NCI-H526 (cell line): ENCODE measurements around the gene SENP2.
"Not testable (repeated sequence)": the region's sequence is repeated elsewhere in the genome, so short reads cannot be mapped to it uniquely, and the experiment has no call there.

Experiments
- DNase-seq, 2 experiments: peaks; one replicate each; lab custom pipeline; 2025; lab: John Stamatoyannopoulos, UW

Gene SENP2

DNA sequence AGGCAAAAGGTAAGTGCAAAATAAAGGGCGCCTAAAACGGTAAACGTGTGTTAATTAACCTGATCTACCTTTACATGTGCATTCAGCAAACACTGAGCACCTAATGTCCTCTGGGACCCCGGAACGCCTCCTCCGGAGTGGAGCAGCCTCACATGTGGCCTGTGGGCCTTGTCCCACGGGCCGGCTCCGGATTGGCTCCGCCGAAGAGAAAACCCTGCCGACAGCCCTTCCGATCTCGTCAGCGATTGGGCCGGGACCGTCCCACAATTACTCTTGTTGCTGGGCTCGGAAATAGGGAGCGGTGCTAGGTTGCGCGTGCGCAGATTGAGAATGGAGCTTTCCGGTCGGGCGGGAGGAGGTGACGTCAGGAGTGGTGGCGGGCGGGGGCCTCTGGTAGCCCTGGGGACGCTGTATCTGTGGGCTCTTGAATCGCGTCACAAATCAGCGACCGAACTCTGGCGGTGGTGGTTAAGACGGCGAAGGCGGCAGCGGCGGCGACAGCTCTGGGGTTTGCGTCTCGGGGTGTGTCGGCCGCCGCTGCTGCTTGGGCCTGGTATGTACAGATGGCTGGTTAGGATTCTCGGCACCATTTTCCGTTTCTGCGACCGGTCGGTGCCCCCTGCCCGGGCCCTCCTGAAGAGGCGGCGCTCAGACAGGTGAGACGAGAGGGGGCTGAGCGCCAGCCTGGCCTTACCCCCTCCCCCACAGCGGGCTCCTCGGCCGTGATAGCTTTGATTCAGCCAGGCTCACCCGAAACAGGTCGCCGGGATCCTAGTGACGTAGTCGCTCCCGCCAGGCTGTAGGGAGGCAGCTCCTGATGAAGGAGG is at the start of gene SENP2:
Gene SENP2, plus strand, starts transcription at position 437 of the 827 bp plus-strand sequence. Its CDS starts 119 bp downstream, at position 556.
- peak; percentile 99 for DNase-seq

- DNase-seq: no peak
Observed at GRCh38 chr3:185537369-185537970, 48.6 kb upstream of the SENP2 start.

- DNase-seq: no peak
Observed at GRCh38 chr3:185539934-185540333, 46.2 kb upstream of the SENP2 start.

GRCh38 chr3:185540695-185541094 is 45.4 kb upstream of the SENP2 start:
- no peak for DNase-seq

GRCh38 chr3:185549122-185549521 is 37.0 kb upstream of the SENP2 start:
- no peak for DNase-seq

- DNase-seq: no peak
Observed at GRCh38 chr3:185549651-185550111, 36.4 kb upstream of the SENP2 start.

GRCh38 chr3:185552358-185552877 is 33.7 kb upstream of the SENP2 start, which contains the start of gene LIPH:
TSS of gene LIPH (minus strand) at chr3:185552588. CDS start at chr3:185552471, 117 bp downstream.
- DNase-seq: peak in 1 of 2 experiments; percentile 25

DNA sequence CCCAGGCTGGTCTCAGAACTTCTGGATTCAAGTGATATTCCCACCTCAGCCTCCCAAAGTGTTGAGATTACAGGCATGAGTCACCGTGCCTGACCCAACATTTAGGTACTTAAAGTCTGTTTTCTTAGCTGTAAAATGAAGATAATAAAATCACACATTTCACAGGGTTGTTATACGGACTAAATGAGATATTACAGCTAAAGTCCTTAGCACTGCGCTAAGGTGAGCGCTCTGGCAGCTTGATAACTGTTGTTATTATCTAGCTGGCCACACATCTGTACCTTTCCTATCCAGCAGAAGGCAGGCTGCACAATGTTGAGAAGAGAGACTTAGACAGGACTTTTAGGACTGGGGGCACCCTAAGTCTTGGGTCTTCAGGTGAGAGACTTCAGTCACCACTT is 31.0 kb upstream of the SENP2 start:
- no peak for DNase-seq

GRCh38 chr3:185555860-185556347 is 30.2 kb upstream of the SENP2 start:
- no peak for DNase-seq

GRCh38 chr3:185556640-185557039 is 29.5 kb upstream of the SENP2 start:
- not testable (repeated sequence) for DNase-seq

DNA sequence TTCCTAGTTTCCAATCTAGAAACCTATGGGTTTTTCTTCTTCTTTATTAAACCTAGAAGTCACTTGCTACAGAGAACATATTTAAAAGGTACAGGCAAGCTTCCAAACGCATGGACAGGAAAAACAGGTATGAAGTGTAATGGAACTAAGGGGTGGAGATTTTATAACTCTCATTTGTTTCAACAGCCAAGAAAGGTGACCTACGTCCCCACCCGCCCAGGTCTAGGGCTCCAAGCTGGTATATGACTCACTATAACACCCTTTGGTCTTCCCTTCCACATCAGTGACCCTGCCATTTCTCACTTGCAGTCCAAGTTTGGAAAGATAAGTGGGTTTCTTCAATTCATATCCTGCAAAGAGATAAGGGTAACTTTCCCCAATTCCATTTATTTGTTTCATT is 27.7 kb upstream of the SENP2 start:
- DNase-seq: peak in 1 of 2 experiments; percentile 21

GRCh38 chr3:185559706-185560090 is 26.4 kb upstream of the SENP2 start:
- DNase-seq: no peak

GRCh38 chr3:185560676-185561075 is 25.4 kb upstream of the SENP2 start:
- DNase-seq: peak in 1 of 2 experiments; percentile 14

DNA sequence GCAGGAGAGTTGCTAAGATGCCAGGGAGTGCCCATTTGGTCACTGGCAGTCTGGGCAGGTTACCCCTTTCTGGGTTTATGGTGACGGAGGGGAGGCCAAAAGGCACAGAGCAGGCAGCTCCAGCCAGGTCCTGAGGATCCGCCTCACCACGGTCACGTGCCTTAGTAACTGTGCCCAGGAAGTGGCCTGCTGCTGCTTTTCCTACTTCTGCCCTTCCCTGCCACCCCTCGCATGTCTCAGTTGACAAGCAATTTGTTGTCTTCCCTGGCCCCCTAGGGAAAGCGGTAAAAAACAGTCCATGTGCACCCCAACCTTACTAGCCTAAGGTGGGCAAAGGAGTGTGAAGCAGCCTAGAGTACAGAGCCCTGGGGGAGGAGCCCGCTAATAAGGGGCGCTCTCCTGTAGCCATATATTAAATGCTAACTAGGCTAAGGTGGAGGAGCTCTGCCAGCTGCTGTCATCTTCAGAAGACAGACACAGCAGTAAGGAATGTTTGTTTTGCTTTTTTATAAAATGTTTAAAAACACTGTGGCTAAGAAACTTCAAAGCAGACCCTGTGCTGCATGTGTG is 24.6 kb upstream of the SENP2 start:
- no peak for DNase-seq

GRCh38 chr3:185561958-185562357 is 24.1 kb upstream of the SENP2 start:
- DNase-seq: no peak

- DNase-seq: no peak
Observed at GRCh38 chr3:185572183-185572582, 13.9 kb upstream of the SENP2 start.

DNA sequence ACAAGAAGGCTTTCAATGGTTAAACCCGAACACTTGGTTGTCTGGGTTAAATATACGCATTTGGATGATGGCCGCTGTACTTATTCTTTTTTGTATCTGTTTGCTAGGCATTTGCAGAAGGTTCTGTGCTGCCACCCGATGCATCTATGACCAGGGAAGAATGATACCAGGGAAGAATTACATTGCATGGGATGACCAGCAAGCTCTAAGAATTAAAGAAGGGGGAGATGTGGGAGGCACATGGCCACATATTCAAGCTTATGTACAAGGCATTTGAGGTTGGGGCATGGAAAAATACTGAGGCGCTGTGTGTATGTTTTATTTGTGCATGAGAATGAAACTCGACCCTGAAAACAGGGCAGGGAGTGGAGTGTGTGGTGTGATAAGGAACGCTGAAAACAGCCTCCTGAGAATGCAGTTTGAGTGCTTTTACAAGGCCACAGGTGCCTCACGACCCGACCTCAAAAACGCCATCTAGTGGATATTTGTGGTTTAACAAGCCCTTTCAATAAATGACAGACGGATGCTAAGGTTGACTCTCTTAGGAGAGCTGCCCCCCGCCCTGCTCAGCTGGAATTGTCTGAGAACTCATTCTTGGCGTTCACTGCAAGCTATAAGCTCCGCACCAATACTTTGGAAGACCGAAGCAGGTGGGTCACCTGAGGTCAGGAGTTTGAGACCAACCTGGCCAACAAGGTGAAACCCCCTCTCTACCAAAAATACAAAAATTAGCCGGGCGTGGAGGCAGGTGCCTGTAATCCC is 10.8 kb upstream of the SENP2 start:
- DNase-seq: peak; percentile 79 to 89

DNA sequence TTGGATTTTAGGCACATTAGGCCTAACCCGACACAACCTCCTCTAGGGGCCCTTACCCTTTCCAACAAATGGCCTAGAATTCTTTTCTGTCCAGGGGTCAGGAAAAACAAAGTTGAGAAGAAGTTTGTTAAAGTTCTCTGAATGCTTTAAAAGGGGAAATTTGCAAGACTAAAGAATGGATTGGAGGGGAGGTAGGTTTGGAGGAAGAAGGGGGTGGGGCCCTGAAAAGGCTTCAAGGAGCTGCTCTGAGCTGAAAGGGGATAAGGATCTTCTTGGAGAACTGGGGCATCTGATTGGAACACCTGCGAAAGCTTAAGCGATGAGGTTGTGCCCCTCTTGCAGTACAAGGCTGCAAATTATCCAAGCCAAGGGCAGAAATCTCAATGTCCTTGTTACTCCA is 3.9 kb upstream of the SENP2 start:
- DNase-seq: no peak

DNA sequence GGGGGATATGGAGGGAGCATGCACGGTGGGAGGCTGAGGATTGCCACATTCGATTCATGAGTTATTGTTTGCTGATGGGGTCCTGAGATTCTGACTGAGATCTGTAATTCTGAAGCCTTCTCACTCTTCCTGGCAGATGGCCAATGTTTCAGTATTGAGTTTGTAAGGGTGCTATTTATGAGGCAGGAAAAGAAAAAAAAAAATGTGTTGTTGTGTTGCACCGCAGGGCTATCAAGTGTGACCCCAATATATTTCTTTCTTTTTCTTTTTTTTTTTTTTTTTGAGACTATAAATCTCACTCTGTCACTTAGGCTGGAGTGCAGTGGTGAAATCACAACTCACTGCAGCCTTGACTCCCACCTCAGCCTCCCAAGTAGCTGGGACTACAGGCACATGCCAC is 3.2 kb upstream of the SENP2 start:
- DNase-seq: no peak

DNA sequence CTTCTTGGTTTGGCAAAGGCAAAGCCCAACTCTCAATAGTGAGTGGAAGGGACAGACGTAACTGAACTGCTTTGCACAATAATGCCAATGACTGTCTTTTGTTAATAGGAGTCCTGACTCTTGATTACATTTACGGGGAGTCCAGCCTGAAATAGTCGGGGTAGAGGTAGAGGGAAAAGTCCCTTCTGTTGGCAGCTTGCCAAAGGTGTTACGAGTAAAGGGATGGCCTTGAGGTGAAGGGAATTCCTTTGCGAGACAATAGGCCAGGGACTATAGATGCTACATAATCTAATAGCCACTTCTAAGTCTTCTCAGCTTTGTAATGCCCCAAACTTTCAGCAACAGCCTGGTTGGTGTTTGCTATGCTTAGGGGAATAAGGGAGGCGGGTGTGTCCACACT is 2.2 kb upstream of the SENP2 start:
- no peak for DNase-seq

- DNase-seq: no peak
Observed at GRCh38 chr3:185584686-185585085, 1.4 kb upstream of the SENP2 start.

DNA sequence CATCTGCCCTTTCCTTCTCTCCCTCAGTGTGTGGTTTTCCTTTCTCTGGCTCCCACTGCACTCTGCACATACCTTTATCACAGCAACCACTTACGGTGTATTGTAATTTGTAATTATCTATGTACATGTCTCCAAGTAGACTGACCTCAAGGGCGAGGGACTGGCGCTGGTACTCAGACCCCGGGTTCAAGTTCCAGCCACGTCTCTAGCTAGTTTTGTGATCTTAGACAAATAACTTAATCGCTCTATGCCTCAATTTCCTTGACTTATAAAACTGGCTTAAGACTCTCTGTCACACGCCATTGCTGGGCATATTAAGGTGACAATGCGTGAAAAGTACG is 607 bp upstream of the SENP2 start:
- no peak for DNase-seq
